GM10248 (cell line): ENCODE results near the gene UBN2.
"Not testable (repeated sequence)": the region's sequence is repeated elsewhere in the genome, so short reads cannot be mapped to it uniquely, and the experiment has no call there.

Experiments
- CTCF ChIA-PET: fragments of 300-600 bp; sonication (Branson Sonifier 250); formaldehyde crosslinking; extraction: SDS; loops from one replicate; lab custom pipeline; 2021; ENCODE audit warnings: antibody characterized with exemption; lab: Yijun Ruan, JAX
- POLR2A ChIA-PET: fragments of 350-650 bp; sonication (Branson Sonifier 250); formaldehyde crosslinking; extraction: SDS; loops from one replicate; lab custom pipeline; 2020; ENCODE audit warnings: antibody characterized with exemption; lab: Yijun Ruan, JAX
- DNase-seq: peaks from one replicate; pipeline ENCODE4 v3.0.0; 2012; ENCODE audit errors: extremely low spot score
- TF ChIP-seq, protein P1 (sequence below): IDR thresholded peaks from 2 replicates; pipeline ENCODE4 v1.5.1; 2012; ENCODE audit warnings: mild to moderate bottlenecking, low read depth; ENCODE audit errors: extremely low read depth, missing control alignments, control extremely low read depth

Gene UBN2

DNA sequence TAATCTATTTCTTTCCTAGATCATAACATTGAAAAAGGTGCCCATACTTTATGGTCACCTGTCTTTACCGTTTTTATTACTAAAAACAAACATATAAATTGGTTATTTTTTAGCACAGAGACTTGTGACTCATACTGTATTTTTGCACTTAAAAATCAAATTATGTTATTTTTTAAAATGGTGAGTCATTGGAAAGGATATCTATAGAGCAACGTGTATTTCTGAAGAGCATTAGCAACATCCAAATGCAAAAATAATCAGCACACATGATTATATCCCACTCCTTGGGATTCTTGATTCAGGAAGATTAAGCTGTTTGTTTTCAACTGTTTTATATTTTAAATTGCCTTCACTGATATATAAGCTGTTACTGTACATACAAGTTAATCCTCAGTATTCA lies 69.4 kb downstream of the UBN2 start:
- TF ChIP-seq, protein P1, sequence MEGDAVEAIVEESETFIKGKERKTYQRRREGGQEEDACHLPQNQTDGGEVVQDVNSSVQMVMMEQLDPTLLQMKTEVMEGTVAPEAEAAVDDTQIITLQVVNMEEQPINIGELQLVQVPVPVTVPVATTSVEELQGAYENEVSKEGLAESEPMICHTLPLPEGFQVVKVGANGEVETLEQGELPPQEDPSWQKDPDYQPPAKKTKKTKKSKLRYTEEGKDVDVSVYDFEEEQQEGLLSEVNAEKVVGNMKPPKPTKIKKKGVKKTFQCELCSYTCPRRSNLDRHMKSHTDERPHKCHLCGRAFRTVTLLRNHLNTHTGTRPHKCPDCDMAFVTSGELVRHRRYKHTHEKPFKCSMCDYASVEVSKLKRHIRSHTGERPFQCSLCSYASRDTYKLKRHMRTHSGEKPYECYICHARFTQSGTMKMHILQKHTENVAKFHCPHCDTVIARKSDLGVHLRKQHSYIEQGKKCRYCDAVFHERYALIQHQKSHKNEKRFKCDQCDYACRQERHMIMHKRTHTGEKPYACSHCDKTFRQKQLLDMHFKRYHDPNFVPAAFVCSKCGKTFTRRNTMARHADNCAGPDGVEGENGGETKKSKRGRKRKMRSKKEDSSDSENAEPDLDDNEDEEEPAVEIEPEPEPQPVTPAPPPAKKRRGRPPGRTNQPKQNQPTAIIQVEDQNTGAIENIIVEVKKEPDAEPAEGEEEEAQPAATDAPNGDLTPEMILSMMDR: no peak
- ChIA-PET POLR2A (no interaction called here), CTCF (no interaction called here)
- no peak for DNase-seq

DNA sequence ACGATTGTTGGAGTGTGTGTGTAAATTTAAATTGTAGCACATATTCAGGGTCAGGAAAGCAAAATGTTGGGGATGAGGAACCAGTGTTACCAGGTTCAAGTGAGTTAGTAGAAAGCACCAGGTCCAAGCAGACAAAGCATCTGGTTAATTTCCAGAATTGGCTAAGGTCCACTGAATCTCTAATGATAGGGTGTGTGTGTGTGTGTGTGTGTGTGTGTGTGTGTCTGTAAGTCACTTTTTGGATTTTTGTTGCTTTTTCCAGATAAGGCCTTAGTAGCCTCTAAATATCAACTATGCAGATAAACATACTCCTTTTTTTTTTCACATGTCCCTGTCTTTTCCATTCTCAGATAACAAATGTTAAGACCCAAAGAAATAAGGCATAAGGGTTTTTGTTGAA lies 73.5 kb downstream of the UBN2 start:
- DNase-seq: no peak
- ChIA-PET CTCF (interaction anchor here (1.1 kb wide), 1 partner anchor 10 kb away, joined by 6 read pairs; no protein-coding TSS in a partner anchor), POLR2A (interaction anchor here (0.8 kb wide), 1 partner anchor 11 kb away, joined by 3 read pairs; no protein-coding TSS in a partner anchor)
- TF ChIP-seq, protein P1: no peak

DNA sequence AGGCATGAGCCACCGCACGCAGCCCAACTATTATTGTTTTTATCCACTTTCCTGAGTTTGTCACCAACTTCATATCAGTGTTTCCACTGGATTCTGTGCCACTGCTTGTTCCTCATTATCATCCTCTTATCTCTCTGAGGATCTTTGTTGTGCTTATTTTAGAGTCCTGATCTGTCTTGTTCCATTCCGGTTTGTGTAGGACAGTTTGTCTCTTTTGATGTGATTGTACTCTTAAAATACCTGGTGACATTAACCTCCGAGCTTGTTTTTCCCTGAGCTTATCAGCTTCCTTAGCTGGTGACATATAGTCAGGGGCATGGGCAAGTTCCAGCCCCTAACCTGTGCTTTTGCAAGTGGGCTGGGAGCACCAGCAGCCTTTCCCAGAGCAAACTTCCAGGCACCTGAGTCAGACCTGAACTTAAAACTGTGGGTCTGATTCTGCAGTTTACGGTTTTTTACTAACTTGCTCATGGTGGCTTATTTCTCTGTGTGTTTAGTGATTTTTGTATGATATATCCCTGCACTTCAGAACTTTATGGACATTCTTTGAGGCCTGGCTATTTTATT lies 87.0 kb downstream of the UBN2 start:
- no peak for DNase-seq
- TF ChIP-seq, protein P1: no peak
- POLR2A ChIA-PET: no interaction called here
- CTCF ChIA-PET: no interaction called here

DNA sequence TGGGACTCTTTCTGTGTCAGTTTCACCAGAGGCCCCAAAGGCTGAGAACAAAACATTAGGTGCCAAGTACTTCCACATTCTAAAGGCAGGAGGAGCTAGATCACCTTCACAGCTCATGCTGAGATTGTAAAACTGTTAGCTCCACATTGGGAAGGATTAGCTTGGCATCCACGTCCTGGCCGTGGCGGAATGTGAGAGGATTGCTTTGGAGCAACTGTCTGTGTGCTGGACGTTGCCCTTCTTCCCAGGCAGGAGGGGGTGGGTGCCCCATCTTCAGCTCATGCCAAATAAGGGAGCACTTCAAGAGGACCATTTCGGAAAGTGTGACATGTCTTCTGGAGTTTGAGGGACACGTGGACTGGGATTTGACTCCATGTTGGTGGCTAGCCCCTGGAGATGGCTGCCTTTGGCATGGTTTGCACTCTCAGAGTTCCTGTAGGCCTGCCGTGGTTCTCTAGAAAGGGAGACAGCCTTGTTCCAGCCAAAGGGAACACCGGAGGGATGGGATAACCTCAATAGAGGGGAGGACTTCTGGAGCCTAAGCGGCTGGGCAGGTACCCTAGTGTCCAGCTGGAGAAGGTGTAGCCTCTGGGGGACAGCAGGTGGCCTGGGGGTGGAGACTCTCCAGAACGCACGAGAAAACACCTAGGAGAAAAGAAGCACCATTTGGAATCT lies 90.2 kb downstream of the UBN2 start:
- ChIA-PET CTCF (interaction anchor here (0.7 to 2.4 kb wide), 8 partner anchors 9 to 177 kb away, joined by 3 to 19 read pairs (median 5); no protein-coding TSS in a partner anchor), POLR2A (interaction anchor here (0.6 to 1.2 kb wide), 2 partner anchors 19 to 600 kb away, joined by 3 to 4 read pairs; no protein-coding TSS in a partner anchor)
- DNase-seq: peak; percentile 23
- TF ChIP-seq, protein P1: peak; percentile 44

DNA sequence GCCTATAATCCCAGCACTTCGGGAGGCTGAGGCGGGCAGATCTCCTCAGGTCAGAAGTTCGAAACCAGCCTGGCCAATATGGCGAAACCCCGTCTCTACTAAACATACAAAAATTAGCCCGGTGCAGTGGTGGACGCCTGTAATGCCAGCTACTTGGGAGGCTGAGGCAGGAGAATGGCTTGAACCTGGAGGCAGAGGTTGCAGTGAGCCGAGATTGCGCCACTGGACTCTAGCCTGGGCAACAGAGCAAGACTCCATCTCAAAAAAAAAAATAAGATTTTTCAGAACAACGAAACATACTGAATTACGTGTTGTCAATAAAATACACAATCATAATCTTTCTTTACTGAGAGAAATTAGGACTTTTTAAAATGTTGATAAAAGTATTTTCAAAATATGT lies 93.7 kb downstream of the UBN2 start:
- POLR2A ChIA-PET: not testable (repeated sequence)
- CTCF ChIA-PET: interaction anchor here (1.8 to 2.0 kb wide), 2 partner anchors 10 to 15 kb away, joined by 7 to 10 read pairs; no protein-coding TSS in a partner anchor

DNA sequence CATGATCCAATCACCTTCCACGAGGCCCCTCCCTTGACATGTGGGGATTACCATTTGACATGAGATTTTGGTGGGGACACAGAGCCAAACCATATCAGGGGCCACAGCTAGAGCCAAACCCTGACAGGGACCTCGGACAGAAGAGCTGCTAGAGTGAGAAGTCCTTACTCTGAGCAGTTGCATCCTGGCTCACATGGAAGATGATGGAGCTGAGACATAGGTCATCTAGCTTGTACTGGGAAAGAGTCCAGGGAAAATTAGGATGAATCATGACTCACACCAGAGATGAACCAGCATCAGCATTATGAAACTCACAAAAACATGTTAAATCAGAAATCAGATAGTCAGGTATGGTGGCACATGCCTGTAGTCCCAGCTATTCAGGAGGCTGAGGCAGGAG lies 97.3 kb downstream of the UBN2 start:
- CTCF ChIA-PET: interaction anchor here (1.0 to 2.0 kb wide), 2 partner anchors 9 to 11 kb away, joined by 3 to 7 read pairs; no protein-coding TSS in a partner anchor
- DNase-seq: no peak
- POLR2A ChIA-PET: no interaction called here
- TF ChIP-seq, protein P1: no peak

More for the DNA sequence above, 93.7 kb downstream of the UBN2 start:
- DNase-seq: not testable (repeated sequence)

DNA sequence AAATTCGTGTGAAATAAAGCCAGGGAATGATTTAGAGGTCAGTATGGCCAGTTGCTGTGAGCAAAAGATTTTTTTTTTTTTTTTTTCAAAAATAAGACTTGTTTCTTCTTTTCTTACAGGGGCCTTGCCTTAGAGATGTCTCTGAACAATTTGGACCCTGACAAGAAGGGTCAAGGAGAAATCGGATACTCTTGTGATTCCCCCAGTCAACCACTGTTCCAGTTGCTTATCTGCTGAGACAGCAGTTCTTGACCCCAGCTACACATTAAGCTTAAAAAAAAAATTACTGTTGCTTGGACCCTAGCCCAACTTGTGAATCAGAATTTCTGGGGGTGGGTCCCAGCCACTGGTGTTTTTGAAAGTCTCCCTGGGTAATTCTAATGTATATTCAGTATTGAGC lies 98.1 kb downstream of the UBN2 start:
- TF ChIP-seq, protein P1: no peak
- ChIA-PET POLR2A (no interaction called here), CTCF (interaction anchor here (1.3 to 2.0 kb wide), 3 partner anchors 8 to 105 kb away, joined by 3 to 8 read pairs (median 7); no protein-coding TSS in a partner anchor)
- no peak for DNase-seq
